HEK293T (cell line): ENCODE measurements around the gene PALLD.

Experiments
- CTCF ChIA-PET: fragments of 350-600 bp; formaldehyde crosslinking; extraction: SDS; loops from one replicate; lab custom pipeline; 2021; ENCODE audit warnings: antibody characterized with exemption, inconsistent platforms; lab: Yijun Ruan, JAX
- POLR2A ChIA-PET: fragments of 350-600 bp; formaldehyde crosslinking; extraction: SDS; loops from one replicate; lab custom pipeline; 2020; ENCODE audit warnings: antibody characterized with exemption, inconsistent platforms; lab: Yijun Ruan, JAX
- DNase-seq: peaks from one replicate; pipeline ENCODE4 v3.0.0; 2012; ENCODE audit warnings: mixed read lengths; ENCODE audit errors: extremely low spot score
- ARNT ChIP-seq: fragments of 450-650 bp; IDR thresholded peaks from 2 replicates; pipeline ENCODE4 v1.6.1; 2017; ENCODE audit warnings: mild to moderate bottlenecking
- BHLHE40 ChIP-seq: fragments of 450-650 bp; IDR thresholded peaks from 2 replicates; pipeline ENCODE4 v1.6.1; 2016; ENCODE audit warnings: mild to moderate bottlenecking, moderate library complexity, borderline replicate concordance
- CTBP1 ChIP-seq: fragments of 450-650 bp; IDR thresholded peaks from 2 replicates; pipeline ENCODE4 v1.6.1; 2016; ENCODE audit warnings: borderline replicate concordance
- ELF4 ChIP-seq: fragments of 450-650 bp; IDR thresholded peaks from 2 replicates; pipeline ENCODE4 v1.6.1; 2017; ENCODE audit warnings: antibody characterized with exemption
- FOXA1 ChIP-seq: fragments of 450-650 bp; IDR thresholded peaks from 2 replicates; pipeline ENCODE4 v1.6.1; 2016; ENCODE audit warnings: mild to moderate bottlenecking
- FOXK2 ChIP-seq: fragments of 450-650 bp; IDR thresholded peaks from 2 replicates; pipeline ENCODE4 v1.6.1; 2016; ENCODE audit warnings: mild to moderate bottlenecking
- FOXM1 ChIP-seq: fragments of 450-650 bp; IDR thresholded peaks from 2 replicates; pipeline ENCODE4 v1.6.1; 2017; ENCODE audit warnings: mild to moderate bottlenecking, borderline replicate concordance
- HDGF ChIP-seq: fragments of 450-650 bp; IDR thresholded peaks from 2 replicates; pipeline ENCODE4 v1.6.1; 2017; ENCODE audit warnings: antibody characterized with exemption, borderline replicate concordance
- L3MBTL2 ChIP-seq: fragments of 450-650 bp; conservative IDR thresholded peaks from 2 replicates; pipeline ENCODE4 v1.6.1; 2016; ENCODE audit warnings: mild to moderate bottlenecking
- LEF1 ChIP-seq: fragments of 450-650 bp; IDR thresholded peaks from 2 replicates; pipeline ENCODE4 v1.6.1; 2017; ENCODE audit warnings: mild to moderate bottlenecking, borderline replicate concordance
- NFRKB ChIP-seq: fragments of 450-650 bp; IDR thresholded peaks from 2 replicates; pipeline ENCODE4 v1.6.1; 2016; ENCODE audit warnings: mild to moderate bottlenecking, moderate library complexity
- PKNOX1 ChIP-seq: fragments of 450-650 bp; IDR thresholded peaks from 2 replicates; pipeline ENCODE4 v1.6.1; 2016
- SP1 ChIP-seq: fragments of 450-650 bp; IDR thresholded peaks from 2 replicates; pipeline ENCODE4 v1.6.1; 2017
- SUZ12 ChIP-seq: fragments of 450-650 bp; IDR thresholded peaks from 2 replicates; pipeline ENCODE4 v1.6.1; 2016; ENCODE audit warnings: mild to moderate bottlenecking
- TARDBP ChIP-seq: fragments of 450-650 bp; IDR thresholded peaks from 2 replicates; pipeline ENCODE4 v1.6.1; 2016
- ZNF384 ChIP-seq: fragments of 450-650 bp; IDR thresholded peaks from 2 replicates; pipeline ENCODE4 v1.6.1; 2016

PALLD gene

GRCh38 chr4:168646001-168646768 is 149.3 kb downstream of the PALLD start:
- no peak for DNase-seq
- CTCF ChIA-PET: interaction anchor here (0.6 to 1.3 kb wide), 2 partner anchors 28 to 377 kb away, joined by 4 read pairs; no protein-coding TSS in a partner anchor
- no peak for TF ChIP-seq L3MBTL2
- no peak for TF ChIP-seq BHLHE40
- TF ChIP-seq HDGF: no peak
- POLR2A ChIA-PET: interaction anchor here (0.8 to 1.5 kb wide), 3 partner anchors 12 to 364 kb away, joined by 3 to 6 read pairs (median 3); partner anchors contain the start of gene CBR4

- ChIA-PET CTCF (interaction anchor here (0.8 to 1.8 kb wide), 6 partner anchors 10 to 273 kb away, joined by 3 to 9 read pairs (median 3); no protein-coding TSS in a partner anchor), POLR2A (interaction anchor here (1.4 kb wide), 1 partner anchor 11 kb away, joined by 4 read pairs; no protein-coding TSS in a partner anchor)
- DNase-seq: no peak
Measured at GRCh38 chr4:168647646-168648375, 151.0 kb downstream of the PALLD start.

GRCh38 chr4:168648494-168648893 is 151.6 kb downstream of the PALLD start:
- TF ChIP-seq NFRKB (no peak), FOXA1 (no peak), FOXK2 (no peak), SP1 (no peak), PKNOX1 (no peak), FOXM1 (no peak), ARNT (no peak)
- POLR2A ChIA-PET: interaction anchor here (1.0 to 1.4 kb wide), 2 partner anchors 12 to 17 kb away, joined by 4 read pairs; no protein-coding TSS in a partner anchor
- CTCF ChIA-PET: interaction anchor here (0.8 to 1.8 kb wide), 4 partner anchors 10 to 273 kb away, joined by 3 to 9 read pairs (median 3); no protein-coding TSS in a partner anchor
- no peak for DNase-seq

More at GRCh38 chr4:168647646-168648375, 151.0 kb downstream of the PALLD start:
- no peak for TF ChIP-seq ELF4
- TF ChIP-seq ARNT: no peak
- TF ChIP-seq TARDBP: no peak
- TF ChIP-seq ZNF384: no peak
- TF ChIP-seq FOXK2: no peak
- no peak for TF ChIP-seq LEF1
- no peak for TF ChIP-seq FOXM1
- no peak for TF ChIP-seq NFRKB
- TF ChIP-seq SP1: no peak
- TF ChIP-seq L3MBTL2: no peak
- TF ChIP-seq CTBP1: no peak
- no peak for TF ChIP-seq BHLHE40
- TF ChIP-seq HDGF: no peak
- no peak for TF ChIP-seq PKNOX1
- TF ChIP-seq FOXA1: no peak
- TF ChIP-seq SUZ12: no peak

- POLR2A ChIA-PET: interaction anchor here (1.0 kb wide), 1 partner anchor 17 kb away, joined by 4 read pairs; no protein-coding TSS in a partner anchor
- CTCF ChIA-PET: interaction anchor here (0.8 to 1.8 kb wide), 4 partner anchors 10 to 272 kb away, joined by 3 to 9 read pairs (median 3); no protein-coding TSS in a partner anchor
- DNase-seq: no peak
- TF ChIP-seq NFRKB (no peak), HDGF (no peak), TARDBP (no peak), BHLHE40 (no peak), SP1 (no peak), FOXM1 (no peak), LEF1 (no peak), SUZ12 (no peak), CTBP1 (no peak), ARNT (no peak), L3MBTL2 (no peak), ELF4 (no peak), FOXA1 (no peak), FOXK2 (no peak), ZNF384 (no peak), PKNOX1 (no peak)
Measured at GRCh38 chr4:168648929-168649328, 152.1 kb downstream of the PALLD start.

- no peak for TF ChIP-seq TARDBP
- TF ChIP-seq NFRKB: no peak
- no peak for TF ChIP-seq FOXM1
- no peak for TF ChIP-seq ELF4
- ChIA-PET POLR2A (interaction anchor here (1.4 to 1.7 kb wide), 2 partner anchors 20 to 23 kb away, joined by 5 read pairs; no protein-coding TSS in a partner anchor), CTCF (no interaction called here)
- no peak for DNase-seq
Measured at GRCh38 chr4:168651374-168651773, 154.5 kb downstream of the PALLD start.
